Adrenal gland (tissue), 12 donors: ENCODE results near the gene RHO. TPM values are rescaled to one million over a fixed set of nuclear protein-coding genes. Genes with fewer than 3 reads are reported as not detected.
A peak's percentile ranks its signal among the peaks of the same experiment; 100 is the strongest.

Experiments
- DNase-seq, 7 donors: peaks; one replicate each; pipeline ENCODE4 v3.0.0-alpha.2; 2019 to 2020
- H3K27ac ChIP-seq, 5 donors: fragments of 200-600 bp; sonication (generic) in 4 of 5; 1 replicate in 3 of 5; 2 replicates in 2 of 5; pipeline versions ENCODE4 v1.5.1 to v1.8.0; 2016 to 2020; ENCODE audit warnings: mild to moderate bottlenecking in 1 of 5
- H3K27me3 ChIP-seq: fragments of 200-600 bp; 2 replicates; pipeline ENCODE4 v1.8.0; 2021
- H3K36me3 ChIP-seq, 2 donors: fragments of 200-600 bp; replicated peaks in 1 of 2; 1 replicate in 1 of 2; 2 replicates in 1 of 2; pipeline versions ENCODE4 v1.5.1 to v1.8.0; 2018 to 2022
- H3K4me1 ChIP-seq, 2 donors: fragments of 200-600 bp; replicated peaks in 1 of 2; 1 replicate in 1 of 2; 2 replicates in 1 of 2; pipeline versions ENCODE4 v1.5.1 to v1.8.0; 2018 to 2021
- H3K4me3 ChIP-seq, 4 donors: fragments of 200-600 bp; sonication (generic) in 3 of 4; one replicate each; pipeline ENCODE4 v1.5.1; 2016 to 2018
- H3K9me3 ChIP-seq, 3 donors: fragments of 200-600 bp; sonication (generic) in 1 of 3; replicated peaks in 1 of 3; 1 replicate in 2 of 3; 2 replicates in 1 of 3; pipeline versions ENCODE4 v1.5.1 to v1.8.0; 2016 to 2021
- POLR2A ChIP-seq, 2 donors: fragments of 450-650 bp; IDR thresholded peaks; one replicate each; pipeline ENCODE4 v1.6.1; 2017; ENCODE audit warnings: antibody characterized with exemption in 2 of 2, mild to moderate bottlenecking in 2 of 2, moderate library complexity in 1 of 2
- WGBS, 4 donors: extraction: QIAGEN DNeasy Blood & Tissue Kit in 2 of 4; methylation state at CpG; one replicate each; pipeline versions ENCODE4 v1.1.5 to v1.1.7; 2013 to 2017; 5-methylcytosine and 5-hydroxymethylcytosine counted together
- intact Hi-C, 2 donors: fragments of 100-400 bp; cut with DNase I; formaldehyde crosslinking; loops; one replicate each; pipeline versions ENCODE4 v1.14.1 to v1.15.0; 2022 to 2023
- polyA plus RNA-seq, 3 donors: library from polyadenylated mRNA; stranded (reverse); fragments of 200-250 nt in 2 of 3; fragments of 350-450 nt in 1 of 3; fragmentation: Illumina TruSeq in 1 of 3; extraction: RNeasy Lipid Tissue Mini Kit (QIAGEN cat#74804) in 1 of 3; gene quantifications; one replicate each; pipeline ENCODE4 v1.2.3, GENCODE V29; 2013 to 2014
- total RNA-seq, 9 donors: library from RNA; depleted of rRNA in 4 of 9; stranded (reverse); fragments of >200 nt in 4 of 9; fragments of 120-200 nt in 1 of 9; fragmentation: NEBNext Ultra II Directional in 1 of 9; extraction: Animal tissue kit (Norgen Biotek cat#: 25700) in 1 of 9; gene quantifications; one replicate each; pipeline versions ENCODE4 v1.1.0 to v1.2.4, GENCODE V29; 2013 to 2023
- TF ChIP-seq, protein P1 (sequence below), 6 experiments: fragments of 450-650 bp in 4 of 6; fragments of 200-600 bp in 2 of 6; sonication (generic) in 1 of 6; IDR thresholded peaks; 1 replicate in 5 of 6; 2 replicates in 1 of 6; pipeline versions ENCODE4 v1.5.1 to v1.8.0; 2016 to 2021; ENCODE audit warnings: antibody characterized with exemption in 6 of 6, mild to moderate bottlenecking in 2 of 6, moderate library complexity in 1 of 6
- donor health status: healthy with polysubstance abuse.
- donor health status: Bipolar disorder and iron deficiency.
- donor health status: DM: yes; HTN: yes; CAD: no.
- donor health status: DM: no; HTN: no; CAD: no.
- donor health status: DM: no; HTN: no; CAD: no.
- donor health status: DM: yes; HTN: yes; CAD: no.

Gene RHO
- total and polyA plus RNA-seq, 12 donors, result not detected

- Histone ChIP-seq H3K9me3 (no peaks in the 10 kb centered on the region), H3K4me3 (no peak overlapping the region), H3K4me1 (peaks cover 0 to 12% of the 10 kb centered on the region in 2 donors), H3K36me3 (peaks cover 0 to 43% of the 10 kb centered on the region in 2 donors), H3K27ac (peak overlapping the region in 4 of 5 donors; percentile 32 to 90 (median 74)), H3K27me3 (no peaks in the 10 kb centered on the region)
- 70 to 88% (median 72%) methylated on average over 8 to 18 of the region's 18 CpGs for WGBS, 4 donors
- DNase-seq, result peak in 5 of 7 donors; percentile 66 to 82 (median 72)
- intact Hi-C loops, result no loop called here
- TF ChIP-seq POLR2A (IDR thresholded peaks at IDR 0.05), result no peak
- TF ChIP-seq, protein P1, sequence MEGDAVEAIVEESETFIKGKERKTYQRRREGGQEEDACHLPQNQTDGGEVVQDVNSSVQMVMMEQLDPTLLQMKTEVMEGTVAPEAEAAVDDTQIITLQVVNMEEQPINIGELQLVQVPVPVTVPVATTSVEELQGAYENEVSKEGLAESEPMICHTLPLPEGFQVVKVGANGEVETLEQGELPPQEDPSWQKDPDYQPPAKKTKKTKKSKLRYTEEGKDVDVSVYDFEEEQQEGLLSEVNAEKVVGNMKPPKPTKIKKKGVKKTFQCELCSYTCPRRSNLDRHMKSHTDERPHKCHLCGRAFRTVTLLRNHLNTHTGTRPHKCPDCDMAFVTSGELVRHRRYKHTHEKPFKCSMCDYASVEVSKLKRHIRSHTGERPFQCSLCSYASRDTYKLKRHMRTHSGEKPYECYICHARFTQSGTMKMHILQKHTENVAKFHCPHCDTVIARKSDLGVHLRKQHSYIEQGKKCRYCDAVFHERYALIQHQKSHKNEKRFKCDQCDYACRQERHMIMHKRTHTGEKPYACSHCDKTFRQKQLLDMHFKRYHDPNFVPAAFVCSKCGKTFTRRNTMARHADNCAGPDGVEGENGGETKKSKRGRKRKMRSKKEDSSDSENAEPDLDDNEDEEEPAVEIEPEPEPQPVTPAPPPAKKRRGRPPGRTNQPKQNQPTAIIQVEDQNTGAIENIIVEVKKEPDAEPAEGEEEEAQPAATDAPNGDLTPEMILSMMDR (IDR thresholded peaks at IDR 0.05), result no peak
These were observed 48.3 kb downstream of the RHO start for GRCh38 chr3:129576514-129577352.

DNA sequence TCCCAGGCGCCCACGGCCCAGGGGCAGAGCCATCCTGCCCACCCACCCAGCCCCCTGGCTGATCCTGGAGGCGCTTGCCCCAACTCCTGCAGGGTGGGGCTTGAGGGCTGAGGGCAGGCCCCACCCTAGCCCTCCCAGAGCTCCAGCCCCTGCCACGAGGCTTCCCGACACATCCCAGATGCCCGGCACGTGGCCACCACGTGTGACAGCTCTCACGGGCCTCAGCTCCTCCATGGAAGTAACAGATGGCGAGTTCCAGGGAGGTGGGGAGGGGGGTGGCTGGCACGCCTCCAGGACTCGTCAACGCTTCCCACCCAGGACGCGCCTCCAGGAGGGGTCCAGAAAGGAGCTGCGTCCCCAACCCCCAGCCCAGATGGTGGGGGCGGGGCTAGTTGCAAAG lies 48.9 kb downstream of the RHO start:
- Histone ChIP-seq H3K36me3 (peaks cover 0 to 46% of the 10 kb centered on the region in 2 donors), H3K4me3 (no peak overlapping the region), H3K4me1 (peaks cover 0 to 12% of the 10 kb centered on the region in 2 donors), H3K27ac (peak overlapping the region in 4 of 5 donors; percentile 32 to 90 (median 74)), H3K9me3 (no peaks in the 10 kb centered on the region), H3K27me3 (no peaks in the 10 kb centered on the region)
- DNase-seq, result peak in 5 of 7 donors; percentile 49 to 68 (median 59)
- WGBS, 4 donors, result 53 to 95% (median 72%) methylated on average over 4 to 17 of the region's 17 CpGs
- intact Hi-C loops, result no loop called here
- TF ChIP-seq POLR2A (IDR thresholded peaks at IDR 0.05), result no peak
- TF ChIP-seq, protein P1 (IDR thresholded peaks at IDR 0.05), result no peak

GRCh38 chr3:129577925-129578786 lies 49.7 kb downstream of the RHO start:
- intact Hi-C loops, result no loop called here
- H3K27ac ChIP-seq, result peak overlapping the region in 3 of 5 donors; percentile 32 to 90 (median 80)
- no peaks in the 10 kb centered on the region for H3K27me3 ChIP-seq
- DNase-seq, result peak in 4 of 7 donors; percentile 48 to 58 (median 56)
- no peak overlapping the region for H3K4me3 ChIP-seq
- WGBS, 4 donors, result 69 to 90% (median 75%) methylated on average over 9 to 21 of the region's 21 CpGs
- peaks cover 0 to 46% of the 10 kb centered on the region in 2 donors for H3K36me3 ChIP-seq
- H3K9me3 ChIP-seq, result no peaks in the 10 kb centered on the region
- TF ChIP-seq POLR2A (IDR thresholded peaks at IDR 0.05), result no peak
- TF ChIP-seq, protein P1 (IDR thresholded peaks at IDR 0.05), result no peak
- peaks cover 0 to 12% of the 10 kb centered on the region in 2 donors for H3K4me1 ChIP-seq

DNA sequence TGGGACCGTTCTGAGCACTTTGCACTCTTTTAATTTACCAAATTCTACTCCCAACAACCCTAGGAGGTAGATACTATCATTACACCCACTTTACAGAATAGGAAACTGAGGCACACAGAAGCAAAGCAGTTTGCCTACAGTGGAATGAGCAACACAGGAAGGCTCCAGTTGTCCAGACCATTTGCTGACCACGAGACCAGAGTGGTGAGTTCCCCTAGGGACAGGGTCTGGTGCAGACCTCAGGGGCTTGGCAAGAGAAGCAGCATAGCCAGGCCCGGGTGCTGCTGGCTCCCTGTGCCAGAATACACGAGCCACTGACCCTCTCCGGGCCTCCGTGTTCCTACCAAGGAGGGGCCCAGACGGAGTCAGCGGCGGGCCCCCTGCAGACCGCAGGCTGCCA lies 51.6 kb downstream of the RHO start:
- Histone ChIP-seq H3K27ac (peak overlapping the region in 1 of 5 donors; percentile 90), H3K4me1 (peaks cover 0 to 12% of the 10 kb centered on the region in 2 donors), H3K27me3 (no peaks in the 10 kb centered on the region), H3K9me3 (no peaks in the 10 kb centered on the region), H3K36me3 (peaks cover 0 to 47% of the 10 kb centered on the region in 2 donors), H3K4me3 (no peak overlapping the region)
- 79 to 88% (median 84%) methylated on average over 2 to 10 of the region's 10 CpGs for WGBS, 4 donors
- DNase-seq, result no peak
- TF ChIP-seq, protein P1 (IDR thresholded peaks at IDR 0.05), result no peak
- TF ChIP-seq POLR2A (IDR thresholded peaks at IDR 0.05), result no peak
- intact Hi-C loops, result no loop called here
